DMS153 treated with DMSO at 0.1 percent for 48 hours (cell line): Measurements from ENCODE around the gene XRRA1.
"Not testable (repeated sequence)": the region's sequence is repeated elsewhere in the genome, so short reads cannot be mapped to it uniquely, and the experiment has no call there.

Source experiments
- DNase-seq: peaks from one replicate; lab custom pipeline; 2025; ENCODE audit not compliant: unreplicated experiment; lab: John Stamatoyannopoulos, UW

Gene XRRA1

DNA sequence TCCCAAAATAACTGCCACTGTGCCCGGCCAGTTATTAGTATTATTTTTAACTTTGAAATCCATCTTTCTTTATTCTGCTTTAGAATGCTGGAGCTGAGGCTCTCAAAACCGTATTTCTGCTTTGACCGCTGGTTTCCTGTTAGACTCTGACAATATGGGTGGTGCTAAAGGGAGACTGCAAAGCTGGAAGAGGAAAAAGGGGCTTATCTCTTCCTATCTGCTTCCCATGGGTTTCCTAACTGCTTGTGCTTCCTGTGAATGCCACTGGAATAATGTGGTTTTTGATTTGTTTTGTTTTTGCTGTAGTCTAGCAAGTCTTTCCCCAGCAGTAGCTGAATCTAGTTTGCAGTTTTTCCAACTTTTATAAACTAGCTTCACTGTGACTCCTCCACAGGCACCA, 43.6 kb downstream of the XRRA1 start:
- DNase-seq, result no peak

DNA sequence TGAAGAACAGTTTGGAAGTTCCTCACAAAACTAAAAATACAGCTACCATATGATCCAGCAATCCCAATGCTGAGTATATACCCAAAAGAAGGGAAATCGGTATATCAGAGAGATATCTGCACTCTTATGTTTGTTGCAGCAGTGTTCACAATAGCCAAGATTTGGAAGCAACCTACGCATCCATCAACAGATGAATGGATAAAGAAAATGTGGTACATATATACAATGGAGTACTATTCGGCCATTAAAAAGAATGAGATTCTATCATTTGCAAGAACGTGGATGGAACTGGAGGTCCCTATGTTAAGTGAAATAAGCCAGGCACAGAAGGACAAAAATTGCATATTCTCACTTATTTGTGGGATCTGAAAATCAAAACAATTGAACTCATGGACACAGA, 46.5 kb downstream of the XRRA1 start:
- DNase-seq, result no peak

DNA sequence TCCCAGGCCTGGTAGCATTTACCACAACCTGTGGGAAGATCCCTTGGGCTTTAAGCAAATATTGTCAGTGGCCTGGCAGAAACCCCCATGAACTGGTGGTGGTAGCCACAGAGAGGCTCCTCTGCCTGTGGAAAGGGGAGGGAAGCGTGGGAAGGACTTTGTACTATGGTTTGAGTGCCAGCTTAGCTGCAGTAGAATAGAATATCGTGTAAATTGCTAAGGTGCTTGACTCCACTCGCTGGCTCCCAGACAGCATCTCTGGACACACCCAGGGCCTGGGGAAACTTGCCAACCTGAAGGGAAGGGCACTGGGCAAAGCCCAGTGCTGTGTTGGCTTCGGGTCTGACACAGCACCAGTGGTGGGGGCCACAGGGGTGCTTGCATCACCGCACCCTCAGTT, 52.6 kb downstream of the XRRA1 start:
- DNase-seq, result no peak

DNA sequence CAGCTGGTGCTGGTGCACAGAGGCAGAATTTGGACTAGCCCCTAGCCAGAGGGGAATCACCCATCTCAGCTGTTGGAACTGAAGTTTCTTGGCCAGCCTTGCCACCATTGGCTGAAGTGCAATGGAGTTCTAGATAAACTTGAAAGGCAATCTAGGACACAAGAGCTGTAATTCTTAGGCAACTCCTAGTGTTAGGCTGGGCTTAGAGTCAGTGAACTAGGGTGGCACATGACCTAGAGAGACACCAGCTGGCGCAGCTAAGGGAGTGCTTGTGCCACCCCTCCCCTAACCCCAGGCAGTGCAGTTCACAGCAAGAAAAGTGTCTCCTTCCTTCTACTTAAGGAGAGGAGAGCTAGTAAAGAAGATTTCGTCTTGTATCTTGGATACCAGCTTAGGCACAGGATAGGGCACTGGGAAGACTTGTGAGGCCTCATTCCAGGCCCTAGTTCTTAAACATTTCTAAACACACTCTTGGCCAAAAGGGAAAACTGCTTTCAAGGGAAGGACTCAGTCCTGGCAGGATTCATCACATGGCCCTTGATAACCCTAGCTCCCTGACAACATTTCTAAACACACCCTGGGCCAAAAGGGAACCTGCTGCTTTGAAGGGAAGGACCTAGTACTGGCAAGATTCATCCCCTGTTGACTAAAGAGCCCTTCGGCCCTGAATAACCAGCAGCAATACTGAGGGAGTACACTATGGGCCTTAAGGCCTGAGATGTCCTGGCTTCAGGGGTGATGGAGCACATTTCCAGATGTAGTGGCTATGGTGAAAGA, 53.4 kb downstream of the XRRA1 start:
- DNase-seq, result no peak

DNA sequence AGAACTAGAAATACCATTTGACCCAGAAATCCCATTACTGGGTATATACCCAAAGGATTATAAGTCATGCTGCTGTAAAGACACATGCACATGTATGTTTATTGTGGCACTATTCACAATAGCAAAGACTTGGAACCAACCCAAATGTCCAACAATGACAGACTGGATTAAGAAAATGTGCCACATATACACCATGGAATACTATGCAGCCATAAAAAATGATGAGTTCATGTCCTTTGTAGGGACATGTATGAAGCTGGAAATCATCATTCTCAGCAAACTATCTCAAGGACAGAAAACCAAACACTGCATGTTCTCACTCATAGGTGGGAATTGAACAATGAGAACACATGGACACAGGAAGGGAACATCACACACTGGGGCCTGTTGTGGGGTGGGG, 55.9 kb downstream of the XRRA1 start:
- not testable (repeated sequence) for DNase-seq

DNA sequence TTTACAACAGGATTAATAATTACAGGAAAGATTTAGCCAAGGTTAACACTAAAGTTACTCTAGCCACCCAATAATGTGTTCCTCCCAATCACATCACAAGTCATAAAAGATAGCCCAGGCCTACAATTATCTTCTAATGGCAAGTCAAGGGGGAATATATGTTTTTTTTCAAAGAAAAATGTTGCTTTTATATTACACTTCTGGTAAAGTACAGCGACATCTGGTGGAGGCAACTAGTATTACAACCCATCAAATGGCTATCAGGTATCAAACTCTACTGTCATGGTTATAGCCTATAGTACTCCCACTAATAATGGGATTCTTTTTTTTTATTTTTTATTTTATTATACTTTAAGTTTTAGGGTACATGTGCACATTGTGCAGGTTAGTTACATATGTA, 71.8 kb downstream of the XRRA1 start:
- no peak for DNase-seq

DNA sequence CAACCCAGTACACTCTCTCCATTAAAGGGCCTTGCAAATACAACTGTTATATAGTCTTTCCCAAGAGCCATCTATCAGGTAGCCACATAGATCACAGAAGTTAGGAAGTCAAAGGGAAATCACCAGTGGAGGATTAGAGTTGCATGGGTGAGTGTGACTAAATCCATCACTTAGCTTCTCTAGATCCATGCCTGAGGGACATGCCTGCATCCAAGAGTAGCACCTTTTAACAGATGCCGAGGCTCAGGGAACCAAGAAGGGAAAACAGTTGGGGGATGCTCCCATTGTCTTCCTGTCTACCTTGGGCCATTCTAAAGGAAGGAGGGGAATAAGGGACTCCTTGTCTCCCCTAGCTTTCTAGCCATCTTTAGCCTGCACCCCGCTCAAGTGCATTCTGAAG, 77.9 kb downstream of the XRRA1 start:
- DNase-seq, result no peak

DNA sequence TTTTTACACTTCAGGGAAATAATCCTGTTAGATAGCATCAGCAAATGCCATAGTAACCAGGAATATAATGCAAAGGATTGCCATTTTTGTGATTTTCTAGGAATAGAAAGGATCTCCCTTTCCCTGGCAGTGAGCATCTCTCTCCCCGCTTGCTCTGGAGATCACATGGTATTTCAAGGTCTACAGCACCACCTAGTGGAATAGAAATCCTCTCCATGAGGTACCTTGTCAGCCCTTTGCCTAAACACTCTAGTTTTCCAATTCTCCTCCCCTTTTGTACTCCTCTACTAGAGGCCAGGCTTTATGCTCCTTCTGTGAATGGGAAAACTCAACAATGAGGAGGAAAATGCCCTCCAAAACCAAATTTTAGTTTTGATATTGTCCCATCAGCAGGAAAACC, 78.4 kb downstream of the XRRA1 start:
- no peak for DNase-seq

DNA sequence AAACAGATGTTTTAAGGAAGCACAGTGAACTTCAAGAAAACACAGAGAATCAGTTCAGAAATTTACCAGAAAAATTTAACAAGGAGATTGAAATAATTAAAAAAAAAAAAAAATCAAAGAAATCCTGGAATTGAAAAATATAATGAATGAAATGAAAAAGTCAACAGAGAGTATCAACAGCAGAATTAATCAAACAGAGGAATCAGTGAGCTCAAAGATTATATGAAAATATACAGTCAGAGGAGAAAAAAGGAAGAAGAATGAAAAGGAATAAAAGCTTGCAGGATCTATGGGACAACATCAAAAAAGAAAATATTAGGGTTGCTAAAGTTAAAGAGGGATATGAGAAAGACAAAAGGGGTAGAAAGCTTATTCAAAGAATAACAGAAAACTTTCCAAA, 82.3 kb downstream of the XRRA1 start:
- no peak for DNase-seq

DNA sequence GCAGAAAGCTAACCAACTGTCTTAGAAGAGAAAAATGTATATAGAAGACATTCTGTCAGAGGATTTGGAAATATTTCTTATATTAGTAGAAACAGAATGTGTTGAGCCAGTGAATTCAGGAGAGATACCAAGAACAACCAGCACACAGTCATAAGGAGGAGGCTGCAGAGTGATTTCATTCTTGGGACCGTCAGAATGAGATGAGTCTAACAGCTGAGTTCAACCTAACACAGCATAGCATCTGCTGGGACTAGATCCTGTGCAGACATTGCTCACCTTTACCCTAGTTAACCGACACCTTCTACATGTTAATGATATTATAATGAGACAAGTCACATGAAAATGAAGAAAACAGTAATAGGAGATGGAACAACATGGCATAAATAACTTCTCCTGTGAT, 85.5 kb downstream of the XRRA1 start:
- no peak for DNase-seq

DNA sequence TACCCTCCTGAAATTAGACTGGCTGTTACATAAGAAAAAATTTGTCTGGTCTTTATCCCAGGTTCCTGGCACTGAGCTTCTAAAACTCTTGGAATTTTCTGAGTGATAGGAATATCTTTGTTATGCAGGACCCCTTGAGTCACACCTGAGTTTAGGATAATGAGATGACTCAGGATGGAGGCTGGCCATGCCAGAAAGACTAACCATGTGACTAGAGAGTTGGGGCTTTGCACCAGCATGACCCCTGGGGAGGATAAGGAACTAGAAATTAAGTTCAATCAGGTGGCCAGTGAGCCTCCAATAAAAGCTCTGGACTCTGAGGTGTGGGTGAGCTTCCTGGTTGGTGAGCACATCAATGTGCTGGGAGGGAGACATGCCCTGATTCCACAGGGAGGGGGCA, 88.1 kb downstream of the XRRA1 start:
- DNase-seq, result no peak

DNA sequence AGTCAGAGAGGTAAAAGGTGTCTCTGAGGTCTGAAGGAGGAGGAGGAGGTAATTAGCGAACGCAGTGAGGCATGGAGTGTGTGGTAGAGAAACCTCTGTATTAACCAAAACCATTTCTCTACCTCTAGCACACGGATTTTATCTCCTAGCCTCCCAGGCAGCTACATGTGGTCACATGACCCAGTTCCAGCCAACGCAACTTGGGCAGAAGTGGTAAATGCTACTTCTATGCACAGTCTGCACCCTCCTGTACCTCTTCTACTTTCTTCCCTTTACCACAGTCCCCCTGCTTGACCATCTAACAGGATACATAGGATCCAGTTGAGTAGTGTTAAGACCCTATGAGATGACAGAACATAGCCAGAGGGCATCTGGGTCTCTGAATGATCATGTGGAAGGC, 95.7 kb downstream of the XRRA1 start:
- DNase-seq, result no peak

DNA sequence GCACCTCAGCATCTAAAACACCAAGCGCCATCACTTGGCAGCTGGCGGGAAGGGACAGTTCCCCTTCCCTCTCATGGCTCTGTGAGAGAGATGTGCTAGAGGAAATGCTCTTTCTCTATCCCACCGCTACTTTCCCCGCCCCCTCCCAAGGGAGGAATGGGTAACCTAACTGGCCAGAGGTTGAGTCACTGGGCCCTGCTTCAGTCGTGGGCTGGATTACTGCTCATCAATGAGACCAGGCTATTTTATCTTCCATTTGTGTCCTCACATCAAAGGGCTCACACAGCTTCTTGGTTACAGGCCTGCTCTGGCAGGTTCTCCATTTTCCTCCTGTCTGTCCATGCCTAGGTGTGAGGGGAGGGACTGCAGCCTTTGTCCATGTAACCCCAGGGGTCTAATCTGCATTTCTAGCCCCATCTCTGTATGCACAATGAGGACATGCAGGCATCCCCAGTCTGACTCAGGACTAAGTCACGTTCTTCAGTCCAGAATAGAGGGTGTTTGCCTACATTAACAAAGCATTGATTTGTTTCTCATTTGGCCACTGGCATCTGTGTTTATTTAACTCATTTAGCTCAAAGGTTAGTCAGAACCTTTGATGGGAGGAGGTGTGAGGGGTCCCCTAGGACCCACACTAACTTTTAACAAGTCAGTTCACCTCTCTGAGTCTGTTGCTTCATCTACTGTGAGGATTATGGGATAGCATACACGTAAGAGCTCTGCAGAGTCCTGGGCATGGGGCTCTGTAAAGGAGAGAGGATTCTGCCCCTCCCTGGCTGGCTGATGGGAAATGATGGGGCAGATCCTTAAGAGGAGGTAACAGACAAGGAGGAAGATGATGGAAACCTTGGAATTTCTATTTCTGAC, 99.1 kb downstream of the XRRA1 start:
- DNase-seq, result no peak

DNA sequence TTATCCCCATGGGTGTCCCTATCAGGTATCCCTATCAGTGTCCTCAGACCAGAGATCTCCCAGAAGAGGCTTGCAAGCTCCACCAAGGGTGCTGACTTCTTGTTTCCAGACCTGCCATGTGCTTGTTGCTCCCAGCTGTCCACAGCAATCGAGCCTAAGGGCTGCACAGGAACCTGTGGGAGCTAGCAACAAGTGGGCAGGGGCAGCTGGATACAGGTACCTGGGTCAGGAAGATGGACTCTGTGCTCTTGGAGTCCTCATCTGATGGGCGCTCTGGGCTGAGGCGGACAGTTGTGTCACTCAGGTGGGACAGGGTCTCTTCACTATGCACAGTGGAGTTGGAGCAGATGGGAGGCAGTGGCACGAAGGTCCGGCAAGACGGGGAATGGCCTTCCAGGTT, 101.0 kb downstream of the XRRA1 start:
- DNase-seq, result no peak

DNA sequence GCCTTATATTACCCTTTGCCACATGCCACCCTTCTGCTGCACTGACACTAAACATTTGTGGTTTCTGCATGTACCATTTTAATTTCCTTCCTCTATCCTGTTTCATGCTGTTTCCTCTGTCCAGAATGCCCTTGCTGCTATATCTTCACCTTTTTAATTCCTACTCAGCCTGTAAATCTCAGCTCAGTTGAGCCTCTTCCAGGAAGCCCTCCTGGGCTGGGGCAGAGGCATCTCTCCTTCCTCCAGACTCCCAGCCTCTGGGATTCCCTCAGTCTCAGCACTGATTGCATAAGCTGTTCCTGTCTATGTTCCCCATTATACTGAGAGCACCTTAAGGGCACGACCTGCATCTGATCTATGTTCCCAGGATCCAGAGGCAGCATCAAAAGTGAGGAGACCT, 101.5 kb downstream of the XRRA1 start:
- DNase-seq, result no peak

DNA sequence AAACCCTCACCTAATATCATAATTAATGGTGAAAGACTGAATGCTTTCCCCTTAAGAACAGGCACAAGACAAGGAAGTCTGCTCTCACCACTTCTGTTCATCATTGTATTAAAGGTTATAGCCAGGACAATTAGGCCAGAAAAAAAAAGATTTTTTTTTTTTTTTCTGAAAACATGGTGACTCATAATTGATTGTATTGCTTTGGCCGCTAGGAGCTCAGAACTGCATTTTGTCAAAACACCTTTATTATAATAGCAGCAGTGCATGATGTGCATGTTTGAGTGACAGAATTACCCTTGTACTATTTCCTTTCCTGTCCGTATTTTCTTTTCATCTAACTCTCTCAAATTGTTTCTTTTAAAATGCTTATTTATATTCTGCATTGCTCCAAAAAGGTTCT, 102.1 kb downstream of the XRRA1 start:
- no peak for DNase-seq

DNA sequence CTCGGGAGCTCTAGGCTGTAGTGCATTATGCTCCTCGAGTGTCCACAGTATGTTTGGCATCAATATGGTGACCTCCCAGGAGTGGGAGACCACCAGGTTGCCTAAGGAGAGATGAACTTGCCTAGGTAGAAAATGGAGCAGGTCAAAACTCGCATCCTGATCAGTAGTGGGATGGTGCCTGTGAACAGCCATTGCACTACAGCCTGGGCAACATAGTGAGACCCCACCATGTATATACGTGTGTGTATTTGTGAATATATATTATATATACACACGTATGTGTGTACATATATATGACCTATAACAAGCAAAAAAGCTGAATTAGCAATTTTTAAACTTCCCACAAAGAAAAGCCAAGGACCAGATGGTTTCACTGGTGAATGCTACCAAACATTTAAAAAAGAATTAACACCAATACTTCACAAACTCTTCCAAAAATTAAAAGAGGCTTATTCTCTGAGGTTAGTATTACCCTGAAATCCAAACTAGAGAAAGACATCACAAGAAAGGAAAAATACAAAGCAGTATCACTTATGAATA, 102.8 kb downstream of the XRRA1 start:
- DNase-seq, result no peak

DNA sequence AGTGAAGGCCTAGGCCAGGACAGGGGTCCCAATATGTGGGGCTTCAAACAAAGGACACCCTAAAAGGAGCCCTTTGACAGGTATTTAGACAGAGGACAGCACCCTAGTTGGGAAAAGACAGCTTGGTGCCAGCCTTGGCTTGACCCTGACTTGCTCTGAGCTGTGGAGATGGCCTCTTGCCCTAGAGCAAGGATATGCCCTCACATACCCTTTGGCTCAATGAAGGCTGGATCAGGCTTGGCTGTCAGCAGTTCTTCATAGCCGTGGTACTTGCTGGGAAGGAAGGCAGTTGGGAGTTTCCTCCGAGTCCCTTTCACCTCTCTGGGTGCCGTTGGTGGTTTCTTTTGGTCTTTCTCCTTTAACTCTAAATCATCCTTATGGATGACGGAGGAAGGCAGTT, 104.0 kb downstream of the XRRA1 start:
- no peak for DNase-seq

DNA sequence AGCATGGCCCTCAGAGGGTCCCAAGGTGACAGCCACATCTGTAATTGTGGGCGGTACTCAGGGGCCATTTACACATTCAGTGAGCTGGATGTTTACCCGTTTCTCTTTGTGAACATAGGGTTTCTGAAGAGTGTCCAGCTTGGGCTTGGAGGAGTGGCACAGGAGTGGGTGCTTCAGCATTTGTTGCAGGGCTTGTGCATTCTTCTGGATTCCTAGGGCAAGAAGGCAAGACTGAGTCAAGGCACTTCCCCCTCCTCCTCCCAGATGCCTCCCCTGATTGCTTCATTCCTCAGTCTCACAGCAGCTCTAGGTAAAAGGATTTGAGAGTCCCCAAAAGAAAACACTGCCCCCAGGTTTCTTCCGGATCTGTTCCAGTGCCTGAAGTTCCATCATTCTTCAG, 104.8 kb downstream of the XRRA1 start:
- no peak for DNase-seq

DNA sequence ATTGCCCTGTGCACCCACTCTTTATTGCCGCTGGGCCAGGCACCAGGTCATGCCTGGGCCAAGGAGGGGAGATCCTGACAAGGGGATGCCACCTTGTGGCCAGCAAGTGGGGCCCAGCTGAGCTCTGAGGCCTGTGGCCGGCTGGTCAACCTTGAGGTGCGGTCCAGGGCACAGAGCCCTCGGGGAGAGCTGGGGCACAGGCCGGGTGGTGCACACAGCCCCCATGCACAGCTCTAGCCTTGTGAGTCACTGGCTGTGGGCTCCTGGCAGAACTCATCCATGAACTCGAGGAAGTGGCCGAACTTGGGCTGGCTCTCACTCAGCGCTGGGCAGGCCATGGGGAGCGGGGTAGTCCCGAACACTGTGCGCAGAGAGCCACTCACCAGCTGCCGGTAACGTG, 105.9 kb downstream of the XRRA1 start:
- DNase-seq, result no peak

DNA sequence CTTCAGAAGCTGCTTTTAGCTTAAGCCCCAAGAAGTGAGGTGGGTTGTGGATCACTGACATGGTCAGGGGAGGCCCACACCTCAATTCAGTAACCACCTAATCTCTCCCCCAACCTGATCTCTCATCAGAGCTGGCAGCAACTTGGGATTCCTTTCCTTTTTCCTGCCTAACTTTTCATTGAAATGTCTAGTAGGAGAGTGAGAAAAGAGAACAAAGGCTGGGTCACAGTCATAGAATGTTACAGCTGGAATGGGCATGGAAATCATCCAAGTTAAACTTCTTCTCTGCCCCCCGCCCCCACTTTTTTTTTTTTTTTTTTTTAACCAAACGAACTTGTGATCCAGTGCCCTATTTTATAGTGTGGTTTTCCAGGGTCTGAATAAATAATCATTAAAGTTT, 108.4 kb downstream of the XRRA1 start:
- no peak for DNase-seq

DNA sequence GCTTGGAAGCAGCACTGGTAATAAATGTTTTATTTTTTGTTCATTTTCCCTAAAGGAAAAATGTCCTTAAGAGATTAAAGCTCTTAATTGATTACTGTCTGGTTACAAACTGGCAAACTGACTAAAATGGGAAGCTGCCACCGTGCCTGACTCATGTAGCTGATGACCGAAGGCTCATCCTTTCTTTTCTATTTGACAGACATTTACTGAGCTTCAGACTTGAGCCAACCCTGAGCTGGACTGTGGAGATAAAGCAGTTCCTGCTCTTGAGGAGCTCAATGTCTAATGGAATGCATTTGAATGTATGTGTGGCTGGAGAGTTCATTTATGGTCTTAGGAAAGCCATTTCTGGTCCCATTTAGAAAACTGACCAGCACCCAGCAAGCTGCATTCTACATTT, 108.9 kb downstream of the XRRA1 start:
- no peak for DNase-seq
